ENCODE measurements around the gene KIF16B.

Gene KIF16B

GRCh38 chr20:16273812-16274555 lies 299.3 kb downstream of the KIF16B start:
- H3K4me2 ChIP-seq (ENCODE audit: insufficient read depth, low read length): no peak overlapping the region
- no peak for ATAC-seq (ENCODE audit: insufficient read depth, low read depth)
- no peak overlapping the region for H2AFZ ChIP-seq (ENCODE audit: low read depth, low read length)
- TF ChIP-seq EZH2 (IDR thresholded peaks at IDR 0.05; ENCODE audit: borderline replicate concordance, low read depth, low read length, severe bottlenecking): no peak
- no peaks in the 10 kb centered on the region for H3K27me3 ChIP-seq (ENCODE audit: insufficient read depth, low read length, poor library complexity)
- no peak overlapping the region for H3K9ac ChIP-seq (ENCODE audit: low read depth, low read length)
- no peaks in the 10 kb centered on the region for H3K4me1 ChIP-seq (ENCODE audit: insufficient read depth, low read length)
- H3K9me3 ChIP-seq (ENCODE audit: insufficient read depth, low read length, severe bottlenecking): no peaks in the 10 kb centered on the region
- no peaks in the 10 kb centered on the region for H3K36me3 ChIP-seq (ENCODE audit: insufficient read depth, low read length)
- no peaks in the 10 kb centered on the region for H4K20me1 ChIP-seq (ENCODE audit: insufficient read depth, low read length)
- no peak overlapping the region for H3K27ac ChIP-seq (ENCODE audit: low read length)
- H3K79me2 ChIP-seq (ENCODE audit: insufficient read depth, low read length): no peaks in the 10 kb centered on the region
- no peak overlapping the region for H3K4me3 ChIP-seq (ENCODE audit: low read depth in 1 of 2, low read length in 2 of 2)
- DNase-seq: no peak

GRCh38 chr20:16272780-16273360 lies 300.4 kb downstream of the KIF16B start:
- DNase-seq (no peak), ATAC-seq (ENCODE audit: insufficient read depth, low read depth) (no peak)
- Histone ChIP-seq H3K36me3 (ENCODE audit: insufficient read depth, low read length) (no peaks in the 10 kb centered on the region), H3K9me3 (ENCODE audit: insufficient read depth, low read length, severe bottlenecking) (no peaks in the 10 kb centered on the region), H4K20me1 (ENCODE audit: insufficient read depth, low read length) (no peaks in the 10 kb centered on the region), H3K4me1 (ENCODE audit: insufficient read depth, low read length) (no peaks in the 10 kb centered on the region), H3K27ac (ENCODE audit: low read length) (no peak overlapping the region), H3K79me2 (ENCODE audit: insufficient read depth, low read length) (no peaks in the 10 kb centered on the region), H3K4me2 (ENCODE audit: insufficient read depth, low read length) (no peak overlapping the region), H3K27me3 (ENCODE audit: insufficient read depth, low read length, poor library complexity) (no peaks in the 10 kb centered on the region), H2AFZ (ENCODE audit: low read depth, low read length) (no peak overlapping the region), H3K4me3 (ENCODE audit: low read depth in 1 of 2, low read length in 2 of 2) (no peak overlapping the region), H3K9ac (ENCODE audit: low read depth, low read length) (no peak overlapping the region)
- TF ChIP-seq EZH2 (IDR thresholded peaks at IDR 0.05; ENCODE audit: borderline replicate concordance, low read depth, low read length, severe bottlenecking) (no peak), CTCF (IDR thresholded peaks at IDR 0.05; ENCODE audit: borderline replicate concordance, extremely low read depth, low read length, poor library complexity, severe bottlenecking) (no peak)

GRCh38 chr20:16271450-16271849 lies 301.8 kb downstream of the KIF16B start:
- Histone ChIP-seq H3K36me3 (ENCODE audit: insufficient read depth, low read length) (no peaks in the 10 kb centered on the region), H3K27me3 (ENCODE audit: insufficient read depth, low read length, poor library complexity) (no peaks in the 10 kb centered on the region), H3K79me2 (ENCODE audit: insufficient read depth, low read length) (no peaks in the 10 kb centered on the region), H3K4me2 (ENCODE audit: insufficient read depth, low read length) (no peak overlapping the region), H3K27ac (ENCODE audit: low read length) (no peak overlapping the region), H3K4me3 (ENCODE audit: low read depth in 1 of 2, low read length in 2 of 2) (no peak overlapping the region), H4K20me1 (ENCODE audit: insufficient read depth, low read length) (no peaks in the 10 kb centered on the region), H3K9me3 (ENCODE audit: insufficient read depth, low read length, severe bottlenecking) (peaks cover 3% of the 10 kb centered on the region), H2AFZ (ENCODE audit: low read depth, low read length) (no peak overlapping the region), H3K9ac (ENCODE audit: low read depth, low read length) (no peak overlapping the region), H3K4me1 (ENCODE audit: insufficient read depth, low read length) (no peaks in the 10 kb centered on the region)
- no peak for TF ChIP-seq EZH2 (IDR thresholded peaks at IDR 0.05; ENCODE audit: borderline replicate concordance, low read depth, low read length, severe bottlenecking)
- no peak for TF ChIP-seq CTCF (IDR thresholded peaks at IDR 0.05; ENCODE audit: borderline replicate concordance, extremely low read depth, low read length, poor library complexity, severe bottlenecking)
- DNase-seq (no peak), ATAC-seq (ENCODE audit: insufficient read depth, low read depth) (no peak)

- Histone ChIP-seq H4K20me1 (ENCODE audit: insufficient read depth, low read length) (no peaks in the 10 kb centered on the region), H3K79me2 (ENCODE audit: insufficient read depth, low read length) (no peaks in the 10 kb centered on the region), H3K4me2 (ENCODE audit: insufficient read depth, low read length) (no peak overlapping the region), H3K9ac (ENCODE audit: low read depth, low read length) (no peak overlapping the region), H3K27ac (ENCODE audit: low read length) (no peak overlapping the region), H3K9me3 (ENCODE audit: insufficient read depth, low read length, severe bottlenecking) (peaks cover 3% of the 10 kb centered on the region), H3K36me3 (ENCODE audit: insufficient read depth, low read length) (no peaks in the 10 kb centered on the region), H3K27me3 (ENCODE audit: insufficient read depth, low read length, poor library complexity) (no peaks in the 10 kb centered on the region), H3K4me3 (ENCODE audit: low read depth in 1 of 2, low read length in 2 of 2) (no peak overlapping the region), H2AFZ (ENCODE audit: low read depth, low read length) (no peak overlapping the region), H3K4me1 (ENCODE audit: insufficient read depth, low read length) (no peaks in the 10 kb centered on the region)
- DNase-seq (no peak), ATAC-seq (ENCODE audit: insufficient read depth, low read depth) (no peak)
- TF ChIP-seq CTCF (IDR thresholded peaks at IDR 0.05; ENCODE audit: borderline replicate concordance, extremely low read depth, low read length, poor library complexity, severe bottlenecking): no peak
- no peak for TF ChIP-seq EZH2 (IDR thresholded peaks at IDR 0.05; ENCODE audit: borderline replicate concordance, low read depth, low read length, severe bottlenecking)
These were observed 302.3 kb downstream of the KIF16B start for GRCh38 chr20:16270989-16271388.

Measured in DND-41 (cell line).